Keratinocyte (primary cell): ENCODE data around the gene PCBP2. TPM values are rescaled to one million over a fixed set of nuclear protein-coding genes. Genes with fewer than 3 reads are reported as not detected.

Source experiments
- DNase-seq: peaks from one replicate; pipeline ENCODE4 v3.0.0-alpha.2; 2011; ENCODE audit warnings: low read depth, missing footprints, low spot score
- FAIRE-seq: peaks from 2 replicates; lab custom pipeline; 2011; peaks lifted over from hg19 to GRCh38; lab: Jason Lieb, UNC
- H2AFZ ChIP-seq: 2 replicates; pipeline ENCODE4 v1.6.0; 2012; ENCODE audit warnings: low read length, control low read depth, inconsistent platforms; ENCODE audit not compliant: control insufficient read depth
- H3K27ac ChIP-seq: 2 replicates; pipeline ENCODE4 v1.5.1; 2011; ENCODE audit warnings: low read length; ENCODE audit not compliant: control insufficient read depth, insufficient read depth
- H3K27me3 ChIP-seq: 3 replicates; pipeline ENCODE4 v1.6.0; 2011; ENCODE audit warnings: low read length; ENCODE audit not compliant: control insufficient read depth, insufficient read depth; ENCODE audit errors: extremely low read depth
- H3K36me3 ChIP-seq, 2 experiments: 2 replicates in 1 of 2; 3 replicates in 1 of 2; pipeline ENCODE4 v1.5.1; 2011; ENCODE audit warnings: low read length in 2 of 2, mild to moderate bottlenecking in 1 of 2; ENCODE audit not compliant: control insufficient read depth in 2 of 2, insufficient read depth in 2 of 2; ENCODE audit errors: extremely low read depth in 1 of 2
- H3K4me1 ChIP-seq: 3 replicates; pipeline ENCODE4 v1.5.1; 2011; ENCODE audit warnings: low read length; ENCODE audit not compliant: control insufficient read depth, insufficient read depth; ENCODE audit errors: extremely low read depth
- H3K4me2 ChIP-seq: 3 replicates; pipeline ENCODE4 v1.6.0; 2011; ENCODE audit warnings: low read depth, low read length; ENCODE audit not compliant: control insufficient read depth, insufficient read depth; ENCODE audit errors: extremely low read depth
- H3K4me3 ChIP-seq, 3 experiments: fragments of 200-600 bp in 1 of 3; sonication (generic) in 1 of 3; 2 replicates in 2 of 3; 3 replicates in 1 of 3; pipeline ENCODE4 v1.5.1; 2011 to 2016; ENCODE audit warnings: low read length in 3 of 3, mild to moderate bottlenecking in 3 of 3, control low read depth in 2 of 3, inconsistent platforms in 1 of 3, low read depth in 1 of 3, mixed read lengths in 1 of 3, mixed run types in 1 of 3, moderate library complexity in 1 of 3; ENCODE audit not compliant: control insufficient read depth in 2 of 3, insufficient read depth in 2 of 3; ENCODE audit errors: extremely low read depth in 1 of 3
- H3K79me2 ChIP-seq: 2 replicates; pipeline ENCODE4 v1.6.0; 2012; ENCODE audit warnings: low read length; ENCODE audit not compliant: control insufficient read depth, insufficient read depth
- H3K9ac ChIP-seq: 3 replicates; pipeline ENCODE4 v1.6.0; 2011; ENCODE audit warnings: low read length; ENCODE audit not compliant: control insufficient read depth, insufficient read depth; ENCODE audit errors: extremely low read depth
- H3K9me1 ChIP-seq: 3 replicates; pipeline ENCODE4 v1.6.0; 2011; ENCODE audit warnings: low read length; ENCODE audit not compliant: control insufficient read depth, insufficient read depth; ENCODE audit errors: extremely low read depth
- H3K9me3 ChIP-seq: 2 replicates; pipeline ENCODE4 v1.5.1; 2012; ENCODE audit warnings: low read depth, low read length; ENCODE audit not compliant: control insufficient read depth
- H4K20me1 ChIP-seq: 3 replicates; pipeline ENCODE4 v1.6.0; 2011; ENCODE audit warnings: low read length; ENCODE audit not compliant: control insufficient read depth, insufficient read depth; ENCODE audit errors: extremely low read depth
- CTCF ChIP-seq, 3 experiments: IDR thresholded peaks in 1 of 3; conservative IDR thresholded peaks in 1 of 3; optimal IDR thresholded peaks in 1 of 3; 2 replicates in 2 of 3; 3 replicates in 1 of 3; pipeline versions ENCODE3 to v1.5.1; 2011; ENCODE audit warnings: low read length in 3 of 3, mild to moderate bottlenecking in 3 of 3, moderate library complexity in 2 of 3, control low read depth in 1 of 3, inconsistent platforms in 1 of 3; ENCODE audit not compliant: insufficient read depth in 2 of 3; ENCODE audit errors: extremely low read depth in 1 of 3
- EZH2 ChIP-seq: IDR thresholded peaks from one replicate; pipeline ENCODE4 v1.6.1; 2012; ENCODE audit warnings: inconsistent platforms, mild to moderate bottlenecking, low read length, moderate library complexity
- dilution Hi-C: fragments of 300-500 bp; cut with MboI; formaldehyde crosslinking; loops from one replicate; pipeline ENCODE4 v1.7.0; 2020; ENCODE audit warnings: low sequenced_read_pairs; ENCODE audit not compliant: extremely low pct_ligation_motif_present
- polyA plus RNA-seq, 5 experiments: library from polyadenylated mRNA; depleted of rRNA in 3 of 5; stranded (reverse) in 3 of 5; stranded (forward) in 1 of 5; unstranded in 1 of 5; fragments of >200 nt; gene quantifications; 1 replicate in 1 of 5; 2 replicates in 3 of 5; 3 replicates in 1 of 5; pipeline versions ENCODE4 v1.2.1 to v1.2.3, GENCODE V29; 2011 to 2012; ENCODE audit warnings: missing spikeins in 2 of 5, low read depth in 1 of 5, low replicate concordance in 1 of 5
- small RNA-seq, 3 experiments: library from RNA; depleted of rRNA; stranded (forward); fragments of <200 nt; gene quantifications; one replicate each; pipeline ENCODE3, GENCODE V24; 2012; ENCODE audit warnings: low read depth in 3 of 3, low replicate concordance in 1 of 3; ENCODE audit not compliant: insufficient read length in 3 of 3

Gene PCBP2
- polyA plus RNA-seq, 1 donor (not counting 4 experiments of a cell fraction or from before 2014, with no cell fraction given): 238 TPM

GRCh38 chr12:53530061-53530460 is 78.2 kb downstream of the PCBP2 start:
- FAIRE-seq: no peak
- Histone ChIP-seq H3K4me1 (peaks cover 2% of the 10 kb centered on the region), H3K9ac (no peak overlapping the region), H3K4me3 (no peak overlapping the region), H2AFZ (no peak overlapping the region), H3K9me3 (no peaks in the 10 kb centered on the region), H3K27ac (no peak overlapping the region), H3K27me3 (no peaks in the 10 kb centered on the region), H3K9me1 (no peaks in the 10 kb centered on the region), H3K36me3 (peaks cover 7 to 26% of the 10 kb centered on the region in 2 experiments), H3K79me2 (no peaks in the 10 kb centered on the region), H3K4me2 (no peak overlapping the region), H4K20me1 (no peaks in the 10 kb centered on the region)
- DNase-seq: no peak
- TF ChIP-seq CTCF (optimal IDR thresholded peaks at IDR 0.05 in 1 of 3, IDR thresholded peaks at IDR 0.05 in 1 of 3, conservative IDR thresholded peaks at IDR 0.05 in 1 of 3; ENCODE audit: extremely low read depth in 1 of 3, insufficient read depth in 2 of 3, low read length in 3 of 3) (no peak), EZH2 (no peak)
- dilution Hi-C loops: no loop called here

Small RNA genes lying within 50 kb of the gene (small RNA-seq; reads per million reads assigned to genes)
- gene AC023509.3: 0 reads per million in 3 experiments

Other genes with a start within 250 kb of the PCBP2 start
- gene ITGB7, start 244.9 kb upstream of the PCBP2 start, polyA plus RNA-seq: 0.58 to 2.4 TPM (median 0.83 TPM) in 3 replicates
- 26.4 to 31.5 TPM (median 30.9 TPM) in 3 replicates for gene RARG, start 219.9 kb upstream of the PCBP2 start, polyA plus RNA-seq
- 0.80 to 3.7 TPM (median 3.7 TPM) in 3 replicates for gene ESPL1, start 183.8 kb upstream of the PCBP2 start, polyA plus RNA-seq
- gene PFDN5, start 156.6 kb upstream of the PCBP2 start, polyA plus RNA-seq: 546 to 674 TPM (median 659 TPM) in 3 replicates
- gene MYG1, start 152.4 kb upstream of the PCBP2 start, polyA plus RNA-seq: 24.2 to 31.9 TPM (median 27.2 TPM) in 3 replicates
- 42.1 to 58.3 TPM (median 42.3 TPM) in 3 replicates for gene AAAS, start 130.5 kb upstream of the PCBP2 start, polyA plus RNA-seq
- gene SP7, start 115.7 kb upstream of the PCBP2 start, polyA plus RNA-seq: not detected in 3 replicates
- 30.7 to 34.5 TPM (median 31.2 TPM) in 3 replicates for gene SP1, start 71.9 kb upstream of the PCBP2 start, polyA plus RNA-seq
- gene AMHR2, start 28.2 kb upstream of the PCBP2 start, polyA plus RNA-seq: 0.04 TPM in 1 of 3 replicates, not detected in the others
- 81.1 to 128 TPM (median 104 TPM) in 3 replicates for gene PRR13, start 10.4 kb upstream of the PCBP2 start, polyA plus RNA-seq
- 8.7 to 21.8 TPM (median 13.4 TPM) in 3 replicates for gene MAP3K12, start 47.4 kb downstream of the PCBP2 start, polyA plus RNA-seq
- 21.0 to 30.3 TPM (median 28.4 TPM) in 3 replicates for gene TARBP2, start 49.2 kb downstream of the PCBP2 start, polyA plus RNA-seq
- gene NPFF, start 55.4 kb downstream of the PCBP2 start, polyA plus RNA-seq: not detected in 3 replicates
- gene ATF7, start 174.3 kb downstream of the PCBP2 start, polyA plus RNA-seq: 12.9 to 18.0 TPM (median 16.3 TPM) in 3 replicates
- gene ATP5MC2, start 224.0 kb downstream of the PCBP2 start, polyA plus RNA-seq: 138 to 236 TPM (median 205 TPM) in 3 replicates